Tibial nerve (tissue), 4 donors: Measurements from ENCODE around the gene SCAI. TPM values are rescaled to one million over a fixed set of nuclear protein-coding genes. Genes with fewer than 3 reads are reported as not detected.

Experiments
- DNase-seq, 2 donors: peaks; one replicate each; pipeline ENCODE4 v3.0.0-alpha.2; 2019; ENCODE audit warnings: low spot score in 2 of 2
- H3K27ac ChIP-seq, 4 donors: fragments of 200-600 bp; sonication (generic) in 3 of 4; one replicate each; pipeline ENCODE4 v1.5.1; 2017 to 2019; ENCODE audit warnings: mild to moderate bottlenecking in 1 of 4
- H3K27me3 ChIP-seq, 2 donors: fragments of 200-600 bp; sonication (generic) in 1 of 2; one replicate each; pipeline versions ENCODE4 v1.5.1 to v1.6.0; 2017 to 2019
- H3K36me3 ChIP-seq, 3 donors: fragments of 200-600 bp; sonication (generic); one replicate each; pipeline ENCODE4 v1.5.1; 2018 to 2019
- H3K4me1 ChIP-seq, 4 donors: fragments of 200-600 bp; sonication (generic) in 3 of 4; one replicate each; pipeline ENCODE4 v1.5.1; 2017 to 2019
- H3K4me3 ChIP-seq, 4 donors: fragments of 200-600 bp; sonication (generic) in 3 of 4; one replicate each; pipeline ENCODE4 v1.5.1; 2017 to 2019; ENCODE audit warnings: mild to moderate bottlenecking in 1 of 4, moderate library complexity in 1 of 4
- H3K9me3 ChIP-seq, 4 donors: fragments of 200-600 bp; sonication (generic) in 3 of 4; one replicate each; pipeline ENCODE4 v1.5.1; 2017 to 2019
- CTCF ChIP-seq, 5 experiments: fragments of 200-600 bp in 3 of 5; fragments of 450-650 bp in 2 of 5; sonication (generic) in 3 of 5; IDR thresholded peaks; one replicate each; pipeline ENCODE4 v1.5.1; 2016 to 2019; ENCODE audit warnings: antibody characterized with exemption in 5 of 5, mild to moderate bottlenecking in 3 of 5, moderate library complexity in 2 of 5
- EP300 ChIP-seq, 2 donors: sonication (generic); formaldehyde crosslinking; IDR thresholded peaks; one replicate each; pipeline ENCODE4 v1.6.1; 2017; ENCODE audit warnings: antibody characterized with exemption in 2 of 2, mild to moderate bottlenecking in 1 of 2
- POLR2A ChIP-seq, 2 donors: fragments of 450-650 bp; IDR thresholded peaks; one replicate each; pipeline ENCODE4 v1.6.1; 2017; ENCODE audit warnings: antibody characterized with exemption in 2 of 2, mild to moderate bottlenecking in 2 of 2, moderate library complexity in 2 of 2
- WGBS, 2 donors: methylation state at CpG; one replicate each; pipeline ENCODE4 v1.1.5; 2018; 5-methylcytosine and 5-hydroxymethylcytosine counted together
- total RNA-seq, 4 donors: library from RNA; depleted of rRNA; stranded (reverse); fragments of >200 nt; gene quantifications; one replicate each; pipeline ENCODE4 v1.1.0, GENCODE V29; 2016

Gene SCAI
- total RNA-seq = 10 to 100 TPM in 1 of 4 donors, 1 to 10 TPM in 3; 8.8 to 19.2 (median 9.4) TPM

DNA sequence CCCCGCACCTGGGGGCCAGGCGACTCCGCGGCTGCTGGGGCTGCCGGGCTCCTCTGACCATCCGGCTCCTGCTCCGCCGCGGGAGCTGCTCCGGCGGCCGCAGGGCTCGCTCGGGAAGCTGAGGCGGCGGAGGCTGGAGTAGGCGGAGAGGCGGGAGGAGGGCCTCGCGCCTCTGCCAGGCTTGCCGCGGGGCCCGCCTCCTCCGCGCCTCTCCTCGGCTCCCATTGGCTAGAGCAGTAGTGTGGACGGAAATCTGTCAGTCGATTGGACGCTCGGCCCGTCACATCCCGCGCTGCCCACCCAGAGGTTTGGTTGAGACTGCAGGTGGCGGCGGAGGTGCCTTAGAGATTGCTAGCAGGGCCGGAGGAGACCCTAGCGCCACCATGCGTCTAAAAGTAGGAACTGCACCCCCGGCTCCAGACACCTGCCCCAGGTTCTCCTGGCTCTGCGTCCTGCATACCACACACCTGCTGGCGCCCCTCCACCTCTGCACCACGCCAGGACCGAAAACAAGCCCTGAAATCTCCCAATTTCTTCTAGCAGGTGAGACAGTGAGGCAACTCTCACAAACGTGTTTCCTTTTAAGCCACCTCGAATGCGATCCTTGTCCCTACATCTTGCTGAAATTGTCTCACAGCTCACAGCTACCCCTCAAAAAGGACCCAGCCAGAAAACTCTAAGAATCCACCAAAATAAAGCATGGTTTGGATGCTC is at the start of gene SCAI:
Gene SCAI, minus strand, starts transcription at position 152 of the 714 bp plus-strand sequence. Its CDS starts 91 bp downstream, at position 61.
- peak within 1 kb of the TSS; percentile 1 to 88 (median 78) for H3K27ac ChIP-seq
- WGBS, 2 donors = 0 to 3% methylated on average over 12 to 37 of the region's 46 CpGs
- no peaks in the 10 kb centered on the region for H3K27me3 ChIP-seq
- H3K4me1 ChIP-seq = peaks cover 0 to 15% (median 0%) of the 10 kb centered on the region in 4 donors
- DNase-seq = peak; percentile 97 to 98
- no peaks in the 10 kb centered on the region for H3K9me3 ChIP-seq
- H3K36me3 ChIP-seq = peaks cover 0 to 8% (median 0%) of the 10 kb centered on the region in 3 donors
- peak in 1 of 2 donors; percentile 42 for TF ChIP-seq POLR2A (IDR thresholded peaks at IDR 0.05)
- peak in 1 of 2 donors; percentile 61 for TF ChIP-seq EP300 (IDR thresholded peaks at IDR 0.05)
- TF ChIP-seq CTCF (IDR thresholded peaks at IDR 0.05) = peak; percentile 99 to 100 (median 99)
- H3K4me3 ChIP-seq = peak within 1 kb of the TSS; percentile 68 to 96 (median 81)

DNA sequence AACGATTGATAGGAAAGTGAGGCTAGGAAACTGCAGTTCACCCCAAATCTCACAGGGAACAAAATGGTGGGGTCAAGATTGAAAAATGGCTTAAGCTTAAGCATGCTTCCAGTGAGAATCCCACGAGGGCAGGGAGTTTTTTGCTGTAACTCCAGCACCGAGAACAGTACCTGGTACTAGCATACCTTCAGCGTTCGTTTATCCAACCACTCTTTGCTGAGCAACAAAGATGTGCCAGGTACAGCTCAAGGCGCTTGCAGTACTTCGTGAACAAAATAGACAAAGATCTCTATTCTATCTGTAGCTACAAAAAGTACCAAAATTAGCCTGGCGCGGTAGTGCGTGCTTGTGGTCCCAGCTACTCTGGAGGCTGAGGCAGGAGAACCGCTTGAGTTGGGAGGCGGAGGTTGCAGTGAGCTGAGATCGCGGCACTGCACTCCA is 47.1 kb upstream of the SCAI start:
- peak overlapping the region; percentile 81 to 98 (median 96) for H3K27ac ChIP-seq
- H3K4me3 ChIP-seq = peak overlapping the region; percentile 57 to 99 (median 94)
- no peak for DNase-seq
- H3K36me3 ChIP-seq = no peaks in the 10 kb centered on the region
- 59 to 67% methylated on average over 14 of the region's 14 CpGs for WGBS, 2 donors
- H3K27me3 ChIP-seq = no peaks in the 10 kb centered on the region
- no peaks in the 10 kb centered on the region for H3K9me3 ChIP-seq
- no peak for TF ChIP-seq POLR2A (IDR thresholded peaks at IDR 0.05)
- TF ChIP-seq CTCF (IDR thresholded peaks at IDR 0.05) = no peak
- no peak for TF ChIP-seq EP300 (IDR thresholded peaks at IDR 0.05)
- H3K4me1 ChIP-seq = peaks cover 0 to 45% (median 23%) of the 10 kb centered on the region in 4 donors

DNA sequence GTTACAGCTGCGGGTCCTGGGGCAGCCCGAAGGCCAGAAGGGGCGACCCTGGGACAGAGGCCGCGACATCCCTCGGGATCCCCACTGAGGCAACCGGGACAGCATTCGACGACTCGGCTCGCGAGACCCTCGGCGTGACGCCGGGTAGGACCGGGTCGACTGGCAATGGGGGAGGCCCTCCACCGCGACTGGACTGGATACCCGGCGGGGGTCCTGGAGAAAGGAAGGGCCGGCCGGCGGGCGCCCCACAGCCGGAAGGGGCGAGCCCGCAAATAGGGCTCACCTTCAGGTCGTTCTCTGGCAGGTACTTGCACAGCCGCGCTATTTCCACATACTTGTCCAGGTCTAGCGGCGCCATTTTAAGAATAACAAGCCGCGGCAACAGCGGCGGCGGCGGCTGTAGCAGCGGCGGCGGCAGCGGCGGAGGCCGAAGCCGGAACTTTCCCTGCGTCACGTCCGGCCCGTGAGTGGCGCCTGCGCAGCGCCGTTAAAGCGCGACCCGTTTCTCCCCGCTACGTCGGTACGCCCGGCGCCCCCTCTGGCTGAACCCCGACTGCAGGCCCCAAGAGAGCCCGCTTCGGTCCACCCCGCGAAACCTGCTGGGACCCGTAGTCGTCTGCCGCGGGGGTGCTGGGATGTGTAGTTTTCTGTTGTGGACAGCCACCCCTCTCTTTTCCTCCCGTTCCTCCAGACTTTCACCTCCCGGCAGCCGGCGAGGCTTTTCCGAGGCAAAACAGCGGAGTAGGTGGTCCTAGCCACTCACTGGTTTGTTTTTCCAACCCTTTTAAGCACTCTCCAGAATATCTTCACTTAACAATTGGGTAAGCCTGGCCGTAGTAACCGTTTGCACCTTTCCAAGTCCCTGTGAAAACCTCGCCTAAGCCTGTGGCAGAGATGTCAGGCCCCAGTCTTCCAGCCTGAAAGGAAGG is 46.3 kb upstream of the SCAI start, which contains the start of gene PPP6C:
Gene PPP6C, minus strand, starts transcription at position 443 of the 929 bp plus-strand sequence. Its CDS starts 85 bp downstream, at position 358.
- H3K4me3 ChIP-seq = peak within 1 kb of the TSS; percentile 57 to 99 (median 94)
- DNase-seq = peak; percentile 90 to 91
- peak within 1 kb of the TSS; percentile 81 to 98 (median 96) for H3K27ac ChIP-seq
- H3K4me1 ChIP-seq = peaks cover 0 to 53% (median 23%) of the 10 kb centered on the region in 4 donors
- TF ChIP-seq EP300 (IDR thresholded peaks at IDR 0.05) = peak; percentile 94
- peak; percentile 60 to 88 (median 76) for TF ChIP-seq CTCF (IDR thresholded peaks at IDR 0.05)
- TF ChIP-seq POLR2A (IDR thresholded peaks at IDR 0.05) = peak; percentile 54 to 84
- H3K9me3 ChIP-seq = no peaks in the 10 kb centered on the region
- H3K36me3 ChIP-seq = no peaks in the 10 kb centered on the region
- 0% methylated on average over 64 to 71 of the region's 82 CpGs for WGBS, 2 donors
- no peaks in the 10 kb centered on the region for H3K27me3 ChIP-seq

DNA sequence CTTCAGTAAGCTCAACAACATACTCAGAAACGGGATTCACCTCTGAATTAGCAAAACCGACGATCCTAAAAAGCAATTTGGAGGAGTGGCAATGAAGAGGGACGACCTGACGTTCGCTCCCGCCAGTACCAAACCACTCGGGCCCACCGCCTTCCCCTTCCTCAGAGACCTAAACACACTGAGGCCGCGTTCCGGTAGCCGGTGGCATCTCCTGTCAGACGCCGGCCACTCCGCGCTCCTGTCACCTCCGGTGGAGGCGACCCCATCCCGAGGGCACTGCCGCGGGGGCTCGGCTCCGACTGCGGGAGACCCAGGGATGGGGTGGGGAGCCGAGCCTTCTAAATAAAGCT is 45.7 kb upstream of the SCAI start:
- no peaks in the 10 kb centered on the region for H3K9me3 ChIP-seq
- WGBS, 2 donors = 0% methylated on average over 12 to 26 of the region's 26 CpGs
- peaks cover 0 to 59% (median 23%) of the 10 kb centered on the region in 4 donors for H3K4me1 ChIP-seq
- DNase-seq = no peak
- no peaks in the 10 kb centered on the region for H3K36me3 ChIP-seq
- no peaks in the 10 kb centered on the region for H3K27me3 ChIP-seq
- peak overlapping the region; percentile 81 to 98 (median 96) for H3K27ac ChIP-seq
- H3K4me3 ChIP-seq = peak overlapping the region; percentile 57 to 99 (median 94)
- no peak for TF ChIP-seq CTCF (IDR thresholded peaks at IDR 0.05)
- TF ChIP-seq EP300 (IDR thresholded peaks at IDR 0.05) = no peak
- TF ChIP-seq POLR2A (IDR thresholded peaks at IDR 0.05) = no peak
